HepG2 (cell line): ENCODE measurements around the gene NEDD4L. TPM values are rescaled to one million over a fixed set of nuclear protein-coding genes. Genes with fewer than 3 reads are reported as not detected.

ENCODE experiments used
- ATAC-seq: fragments of 200-7000 bp; cut with Tn5 transposase; 3 replicates; pipeline ENCODE4 v1.9.1; 2020; ENCODE audit warnings: mild to moderate bottlenecking, moderate library complexity
- BruUV-seq: library from RNA; stranded (reverse); fragments of 400-500 nt; replicated peaks from 2 replicates; lab custom pipeline; 2021; lab: Mats Ljungman, UMichigan
- CTCF ChIA-PET: fragments of 300-600 bp; formaldehyde crosslinking; extraction: SDS; loops from one replicate; lab custom pipeline; 2021; ENCODE audit warnings: low total read pairs, inconsistent platforms, low intra/inter-chr PET ratio; lab: Yijun Ruan, JAX
- POLR2A ChIA-PET: fragments of 350-600 bp; sonication (Branson Sonifier 250); formaldehyde crosslinking; loops from one replicate; lab custom pipeline; 2020; ENCODE audit warnings: antibody characterized with exemption, inconsistent platforms; lab: Yijun Ruan, JAX
- DNase-seq: peaks from one replicate; pipeline ENCODE4 v3.0.0-alpha.2; 2015; ENCODE audit warnings: low spot score
- FAIRE-seq: peaks from 3 replicates; lab custom pipeline; 2011; peaks lifted over from hg19 to GRCh38; lab: Jason Lieb, UNC
- H2AFZ ChIP-seq: one replicate; pipeline ENCODE4 v1.6.1; 2011; ENCODE audit warnings: low read length, inconsistent platforms
- H3K27ac ChIP-seq: fragments of 300-600 bp; 3 replicates; pipeline ENCODE4 v1.8.0; 2011; ENCODE audit warnings: mixed run types, mild to moderate bottlenecking, mixed read lengths, low read length, inconsistent platforms; ENCODE audit not compliant: insufficient read depth; ENCODE audit errors: extremely low read length
- H3K27me3 ChIP-seq, 2 experiments: fragments of 200-600 bp in 1 of 2; 2 replicates in 1 of 2; 3 replicates in 1 of 2; pipeline versions ENCODE4 v1.6.0 to v1.8.0; 2011; ENCODE audit warnings: low read length in 2 of 2, mild to moderate bottlenecking in 2 of 2, moderate library complexity in 2 of 2, inconsistent platforms in 1 of 2; ENCODE audit not compliant: insufficient read depth in 2 of 2, control insufficient read depth in 1 of 2
- H3K36me3 ChIP-seq, 2 experiments: fragments of 200-600 bp in 1 of 2; replicated peaks in 1 of 2; 2 replicates in 1 of 2; 3 replicates in 1 of 2; pipeline versions ENCODE4 v1.5.1 to v1.8.0; 2011; ENCODE audit warnings: low read length in 2 of 2, inconsistent platforms in 1 of 2; ENCODE audit not compliant: insufficient read depth in 2 of 2, control insufficient read depth in 1 of 2
- H3K4me1 ChIP-seq: 2 replicates; pipeline ENCODE4 v1.5.1; 2012; ENCODE audit warnings: low read length, inconsistent platforms; ENCODE audit not compliant: insufficient read depth
- H3K4me2 ChIP-seq: 2 replicates; pipeline ENCODE4 v1.6.0; 2011; ENCODE audit warnings: low read depth, low read length, inconsistent platforms
- H3K4me3 ChIP-seq, 3 experiments: fragments of 200-600 bp in 1 of 3; sonication (generic), shearing (Covaris generic) in 1 of 3; replicated peaks in 1 of 3; 2 replicates each; pipeline ENCODE4 v1.5.1; 2011 to 2016; ENCODE audit warnings: low read length in 3 of 3, inconsistent platforms in 2 of 3, low read depth in 2 of 3, mild to moderate bottlenecking in 2 of 3, control low read depth in 1 of 3, mixed read lengths in 1 of 3; ENCODE audit not compliant: insufficient read depth in 1 of 3
- H3K79me2 ChIP-seq: one replicate; pipeline ENCODE4 v1.6.1; 2011; ENCODE audit warnings: low read length, inconsistent platforms; ENCODE audit not compliant: insufficient read depth
- H3K9ac ChIP-seq: 2 replicates; pipeline ENCODE4 v1.6.0; 2011; ENCODE audit warnings: mild to moderate bottlenecking, low read depth, low read length, inconsistent platforms; ENCODE audit not compliant: insufficient read depth
- H3K9me3 ChIP-seq: 2 replicates; pipeline ENCODE4 v1.5.1; 2012; ENCODE audit warnings: mild to moderate bottlenecking, low read length
- H4K20me1 ChIP-seq: 2 replicates; pipeline ENCODE4 v1.6.0; 2011; ENCODE audit warnings: inconsistent platforms, mild to moderate bottlenecking, low read length, moderate library complexity; ENCODE audit not compliant: insufficient read depth
- FOXP1 ChIP-seq, 2 experiments: fragments of 450-650 bp in 1 of 2; IDR thresholded peaks; 2 replicates each; pipeline ENCODE4 v1.6.1; 2017 to 2018; ENCODE audit warnings: antibody characterized with exemption in 1 of 2
- HNRNPH1 ChIP-seq: fragments of 200-400 bp; formaldehyde crosslinking; optimal IDR thresholded peaks from 2 replicates; pipeline ENCODE3; 2017; ENCODE audit warnings: mild to moderate bottlenecking, low read depth, low read length
- KLF16 ChIP-seq, 2 experiments: sonication (generic) in 1 of 2; formaldehyde crosslinking in 1 of 2; IDR thresholded peaks; 2 replicates each; pipeline versions ENCODE4 v1.6.1 to v1.8.0; 2016 to 2023; ENCODE audit warnings: missing genetic modification reagents in 2 of 2, missing compliant biosample characterization in 1 of 2
- TARDBP ChIP-seq: sonication (generic); formaldehyde crosslinking; IDR thresholded peaks from 2 replicates; pipeline ENCODE4 v1.8.0; 2022; ENCODE audit warnings: mild to moderate bottlenecking, missing genetic modification reagents
- TMF1 ChIP-seq: sonication (generic); formaldehyde crosslinking; IDR thresholded peaks from 2 replicates; pipeline ENCODE4 v1.8.1; 2022; ENCODE audit warnings: low read depth, missing genetic modification reagents
- TOE1 ChIP-seq: sonication (generic); formaldehyde crosslinking; IDR thresholded peaks from 2 replicates; pipeline ENCODE4 v1.4.0; 2020; ENCODE audit warnings: mild to moderate bottlenecking, missing genetic modification reagents
- ZFP1 ChIP-seq: IDR thresholded peaks from 2 replicates; pipeline ENCODE4 v1.6.1; 2016
- ZNF263 ChIP-seq: sonication (generic); formaldehyde crosslinking; IDR thresholded peaks from 2 replicates; pipeline ENCODE4 v1.4.0; 2020; ENCODE audit warnings: missing genetic modification reagents
- ZNF747 ChIP-seq: sonication (generic); formaldehyde crosslinking; IDR thresholded peaks from 2 replicates; pipeline ENCODE4 v1.8.1; 2023; ENCODE audit warnings: missing genetic modification reagents, mild to moderate bottlenecking, borderline replicate concordance
- WGBS: methylation state at CpG from one replicate; pipeline ENCODE4 v1.1.6; 2017; ENCODE audit warnings: low lambda C conversion rate; 5-methylcytosine and 5-hydroxymethylcytosine counted together
- in situ Hi-C: cut with HindIII; loops from 2 replicates; pipeline ENCODE4 v1.10.0; 2017; ENCODE audit warnings: low pct_unique_long_range_greater_than_20kb; ENCODE audit not compliant: extremely low pct_ligation_motif_present
- intact Hi-C: fragments of 100-400 bp; cut with micrococcal nuclease; formaldehyde crosslinking; loops from one replicate; pipeline ENCODE4 v1.10.0; 2022; ENCODE audit not compliant: unreplicated experiment
- polyA plus RNA-seq, 8 experiments: library from polyadenylated mRNA; depleted of rRNA in 3 of 8; stranded (reverse) in 7 of 8; unstranded in 1 of 8; fragments of >200 nt; fragmentation: Illumina TruSeq in 4 of 8; extraction: Trizol in 4 of 8; gene quantifications; 2 replicates each; pipeline versions ENCODE4 v1.2.1 to v1.2.3, GENCODE V29; 2011 to 2016; ENCODE audit warnings: low read depth in 4 of 8, missing spikeins in 1 of 8, mixed read lengths in 1 of 8; ENCODE audit not compliant: insufficient read depth in 1 of 8
- total RNA-seq, 5 experiments: library from RNA; depleted of rRNA; stranded (reverse); fragments of >200 nt; fragmentation: Illumina TruSeq; extraction: Trizol; gene quantifications; 2 replicates each; pipeline ENCODE4 v1.2.3, GENCODE V29; 2016; ENCODE audit warnings: low read depth in 1 of 5
- TF ChIP-seq, protein P1 (sequence below): sonication (generic); formaldehyde crosslinking; IDR thresholded peaks from 2 replicates; pipeline ENCODE4 v1.8.0; 2022; ENCODE audit warnings: missing genetic modification reagents, low read depth, mild to moderate bottlenecking, borderline replicate concordance
- TF ChIP-seq, protein P2 (sequence below): sonication (generic); IDR thresholded peaks from 2 replicates; pipeline ENCODE4 v1.6.1; 2016; ENCODE audit warnings: low read depth, borderline replicate concordance

Gene NEDD4L
- total and polyA plus RNA-seq, 2 of the 13 experiments (the other 11 are each of a cell fraction or from before 2014, with no cell fraction given): 168 to 390 TPM

DNA sequence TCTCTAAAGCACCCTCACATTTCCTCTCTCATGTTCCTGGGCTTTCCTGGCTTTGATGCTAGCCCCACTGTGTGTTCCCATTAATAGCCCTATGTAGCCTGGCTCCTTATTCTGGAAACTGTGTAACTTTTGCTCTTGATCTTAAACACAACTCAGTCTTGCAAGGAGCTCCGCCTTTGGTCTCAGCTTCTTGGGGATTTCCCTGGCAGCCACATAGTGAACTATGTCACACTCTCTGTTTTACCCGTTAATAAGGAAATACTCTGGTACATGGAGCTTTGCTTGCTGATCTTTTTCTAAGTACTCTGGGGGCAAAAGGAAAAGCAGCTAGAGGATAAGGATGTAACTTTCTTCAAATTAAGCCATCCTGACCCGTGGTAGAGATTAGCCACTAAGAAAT is 259.3 kb downstream of the NEDD4L start (continued):
- TF ChIP-seq, protein P1, sequence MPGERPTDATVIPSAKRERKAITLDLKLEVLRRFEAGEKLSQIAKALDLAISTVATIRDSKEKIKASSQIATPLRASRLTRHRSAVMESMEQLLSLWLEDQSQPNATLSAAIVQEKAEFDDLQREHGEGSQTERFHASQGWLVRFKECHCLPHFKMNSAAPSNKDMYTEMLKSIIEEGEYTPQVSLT (CRISPR knock-in tag): no peak
- TF ChIP-seq TARDBP (CRISPR knock-in tag) (no peak), TOE1 (CRISPR knock-in tag) (no peak), FOXP1 (IDR thresholded peaks at IDR 0.05) (no peak), FOXP1 (CRISPR knock-in tag; IDR thresholded peaks at IDR 0.05) (no peak), TMF1 (no peak), HNRNPH1 (no peak), KLF16 (CRISPR knock-in tag; IDR thresholded peaks at IDR 0.05) (no peak), ZNF263 (CRISPR knock-in tag) (no peak)
- TF ChIP-seq, protein P2, sequence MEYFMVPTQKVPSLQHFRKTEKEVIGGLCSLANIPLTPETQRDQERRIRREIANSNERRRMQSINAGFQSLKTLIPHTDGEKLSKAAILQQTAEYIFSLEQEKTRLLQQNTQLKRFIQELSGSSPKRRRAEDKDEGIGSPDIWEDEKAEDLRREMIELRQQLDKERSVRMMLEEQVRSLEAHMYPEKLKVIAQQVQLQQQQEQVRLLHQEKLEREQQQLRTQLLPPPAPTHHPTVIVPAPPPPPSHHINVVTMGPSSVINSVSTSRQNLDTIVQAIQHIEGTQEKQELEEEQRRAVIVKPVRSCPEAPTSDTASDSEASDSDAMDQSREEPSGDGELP: no peak

DNA sequence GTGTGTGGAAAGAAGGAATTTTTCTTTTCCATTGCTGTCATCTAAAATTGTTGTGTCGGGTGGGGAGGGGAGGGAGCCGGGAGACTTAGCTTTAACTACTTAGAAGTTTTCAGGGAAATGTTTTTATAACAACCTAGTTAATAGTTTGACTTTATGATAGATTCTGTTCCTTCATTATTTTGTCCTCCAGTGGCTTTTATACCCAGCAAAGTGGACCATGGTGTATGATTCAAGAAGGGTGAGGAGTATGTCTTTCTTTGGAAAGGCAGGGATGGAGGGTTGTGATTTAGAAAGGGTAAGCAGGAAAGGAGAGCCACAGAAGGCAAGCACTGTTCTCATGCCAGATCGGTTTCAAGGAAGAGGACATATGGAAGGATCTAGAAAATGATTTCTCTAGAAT is 261.8 kb downstream of the NEDD4L start:
- BruUV-seq: no TSS peak
- CTCF ChIA-PET: no interaction called here
- in situ Hi-C loops: no loop called here
- Histone ChIP-seq H3K4me1 (peaks cover 21% of the 10 kb centered on the region), H3K79me2 (peaks cover 25% of the 10 kb centered on the region), H4K20me1 (no peaks in the 10 kb centered on the region; the same call in 1 of the 2 replicates), H3K4me3 (no peak overlapping the region), H3K4me2 (no peak overlapping the region), H2AFZ (no peak overlapping the region), H3K27me3 (no peaks in the 10 kb centered on the region; a peak in 1 of 5 replicates), H3K9me3 (peaks cover 11% of the 10 kb centered on the region; the same call in 1 of the 2 replicates), H3K27ac (no peak overlapping the region), H3K36me3 (peaks cover 0 to 3% of the 10 kb centered on the region in 2 experiments; a peak in 2 of 5 replicates), H3K9ac (no peak overlapping the region)
- no peak for FAIRE-seq
- POLR2A ChIA-PET: no interaction called here
- intact Hi-C loops: no loop called here
- no peak for DNase-seq
- no peak for ATAC-seq
- WGBS: 98% methylated on average over 3 of the region's 3 CpGs
- TF ChIP-seq ZFP1 (CRISPR knock-in tag): peak; percentile 98
- no peak for TF ChIP-seq ZNF747 (CRISPR knock-in tag)
